GM12878 (cell line): ENCODE results near the gene MAX. TPM values are rescaled to one million over a fixed set of nuclear protein-coding genes. Genes with fewer than 3 reads are reported as not detected.
"Not testable (repeated sequence)": the region's sequence is repeated elsewhere in the genome, so short reads cannot be mapped to it uniquely, and the experiment has no call there.

Source experiments
- ATAC-seq: fragments of 200-7000 bp; cut with Tn5 transposase; 3 replicates; pipeline ENCODE4 v1.9.1; 2020; ENCODE audit warnings: mild to moderate bottlenecking, moderate library complexity
- BruUV-seq: library from RNA; stranded (reverse); fragments of 400-500 nt; replicated peaks from 2 replicates; lab custom pipeline; 2021; lab: Mats Ljungman, UMichigan
- CTCF ChIA-PET: fragments of 300-600 bp; sonication (Branson Sonifier 250); formaldehyde crosslinking; extraction: SDS; loops from one replicate; lab custom pipeline; 2021; ENCODE audit warnings: inconsistent platforms; lab: Yijun Ruan, JAX
- POLR2A ChIA-PET: fragments of 350-600 bp; formaldehyde crosslinking; extraction: SDS; loops from one replicate; lab custom pipeline; 2021; ENCODE audit warnings: inconsistent platforms; lab: Charles Lee
- RAD21 ChIA-PET: fragments of 300-600 bp; sonication (Branson Sonifier 250); formaldehyde crosslinking; loops from one replicate; lab custom pipeline; 2023; ENCODE audit warnings: antibody characterized with exemption; ENCODE audit not compliant: unreplicated experiment; lab: Charles Lee
- SMC1A ChIA-PET: fragments of 300-600 bp; sonication (Branson Sonifier 250); formaldehyde crosslinking; loops from one replicate; lab custom pipeline; 2023; ENCODE audit not compliant: unreplicated experiment, uncharacterized antibody; lab: Charles Lee
- DNase-seq: peaks from one replicate; pipeline ENCODE4 v3.0.0-alpha.2; 2011; ENCODE audit warnings: low read depth, low spot score
- FAIRE-seq: peaks from 3 replicates; lab custom pipeline; 2011; peaks lifted over from hg19 to GRCh38; lab: Jason Lieb, UNC
- H2AFZ ChIP-seq: 2 replicates; pipeline ENCODE4 v1.6.0; 2011; ENCODE audit warnings: low read depth, low read length, control low read depth; ENCODE audit not compliant: control insufficient read depth
- H3K27ac ChIP-seq: 2 replicates; pipeline ENCODE4 v1.5.1; 2011; ENCODE audit warnings: control low read depth; ENCODE audit not compliant: control insufficient read depth, insufficient read depth
- H3K27me3 ChIP-seq, 2 experiments: replicated peaks in 1 of 2; 2 replicates each; pipeline versions ENCODE4 v1.6.0 to v1.6.1; 2011; ENCODE audit warnings: low read length in 1 of 2; ENCODE audit not compliant: control insufficient read depth in 2 of 2, insufficient read depth in 2 of 2
- H3K36me3 ChIP-seq, 2 experiments: 2 replicates each; pipeline ENCODE4 v1.5.1; 2011; ENCODE audit warnings: low read length in 1 of 2; ENCODE audit not compliant: control insufficient read depth in 2 of 2, insufficient read depth in 2 of 2
- H3K4me1 ChIP-seq: 2 replicates; pipeline ENCODE4 v1.6.1; 2011; ENCODE audit warnings: mild to moderate bottlenecking, low read length, moderate library complexity, mixed read lengths; ENCODE audit not compliant: control insufficient read depth, insufficient read depth
- H3K4me2 ChIP-seq: 2 replicates; pipeline ENCODE4 v1.6.0; 2011; ENCODE audit warnings: control low read depth; ENCODE audit not compliant: control insufficient read depth, insufficient read depth
- H3K4me3 ChIP-seq: fragments of 200-600 bp; sonication (generic); 2 replicates; pipeline ENCODE4 v1.5.1; 2016
- H3K79me2 ChIP-seq: 2 replicates; pipeline ENCODE4 v1.6.0; 2011; ENCODE audit warnings: low read length; ENCODE audit not compliant: control insufficient read depth, insufficient read depth
- H3K9ac ChIP-seq: 2 replicates; pipeline ENCODE4 v1.8.0; 2011; ENCODE audit warnings: low read length, control low read depth, mixed read lengths; ENCODE audit not compliant: control insufficient read depth, insufficient read depth
- H3K9me3 ChIP-seq: replicated peaks from 3 replicates; pipeline ENCODE4 v1.5.1; 2011; ENCODE audit warnings: mild to moderate bottlenecking, low read length; ENCODE audit not compliant: control insufficient read depth, insufficient read depth
- H4K20me1 ChIP-seq: 2 replicates; pipeline ENCODE4 v1.6.0; 2011; ENCODE audit not compliant: control insufficient read depth, insufficient read depth
- ESRRA ChIP-seq: IDR thresholded peaks from 2 replicates; pipeline ENCODE4 v1.6.1; 2012; ENCODE audit warnings: mild to moderate bottlenecking, low read length, improper control_type of control experiment
- SIN3A ChIP-seq: IDR thresholded peaks from 2 replicates; pipeline ENCODE4 v1.6.1; 2012; ENCODE audit warnings: low read depth, low read length, improper control_type of control experiment
- TCF7 ChIP-seq: IDR thresholded peaks from 2 replicates; pipeline ENCODE4 v1.6.1; 2014; ENCODE audit warnings: antibody characterized with exemption, borderline replicate concordance
- WGBS: methylation state at CpG from one replicate; pipeline ENCODE4 v1.1.6; 2016; ENCODE audit warnings: low lambda C conversion rate; ENCODE audit not compliant: insufficient replicate concordance, insufficient coverage; ENCODE audit errors: missing lambda C conversion rate; 5-methylcytosine and 5-hydroxymethylcytosine counted together
- in situ Hi-C: fragments of 300-500 bp; cut with MboI; formaldehyde crosslinking; loops from 9 replicates; pipeline ENCODE4 v1.14.3; 2018; ENCODE audit warnings: mixed read lengths
- intact Hi-C: fragments of 100-400 bp; cut with micrococcal nuclease; formaldehyde crosslinking; loops from one replicate; pipeline ENCODE4 v1.14.2; 2022; ENCODE audit not compliant: unreplicated experiment
- polyA plus RNA-seq, 11 experiments: library from polyadenylated mRNA; depleted of rRNA in 4 of 11; unstranded in 6 of 11; stranded (reverse) in 5 of 11; fragments of >200 nt; fragmentation: Nextera tagmentation in 4 of 11; fragmentation: Illumina TruSeq in 1 of 11; extraction: Ambion mirVana in 4 of 11; extraction: Trizol in 1 of 11; gene quantifications; 1 replicate in 1 of 11; 2 replicates in 10 of 11; pipeline versions ENCODE4 v1.2.1 to v1.2.3, GENCODE V29; 2011 to 2016; ENCODE audit warnings: inconsistent platforms in 2 of 11, missing spikeins in 2 of 11, low read depth in 1 of 11
- total RNA-seq, 4 experiments: library from RNA; depleted of rRNA in 3 of 4; stranded (reverse); fragments of >200 nt in 3 of 4; fragmentation: Illumina TruSeq in 1 of 4; extraction: Trizol in 1 of 4; gene quantifications; 2 replicates each; pipeline versions ENCODE4 v1.2.1 to v1.2.3, GENCODE V29; 2013 to 2021
- TF ChIP-seq, protein P1 (sequence below): fragments of 150-350 bp; IDR thresholded peaks from 2 replicates; pipeline ENCODE4 v1.6.1; 2014; ENCODE audit warnings: mild to moderate bottlenecking, low read depth, low read length
- TF ChIP-seq, protein P2 (sequence below): IDR thresholded peaks from 2 replicates; pipeline ENCODE4 v1.6.1; 2011; ENCODE audit warnings: borderline replicate concordance, low read depth, mild to moderate bottlenecking, moderate library complexity, low read length; ENCODE audit not compliant: insufficient read depth, poor library complexity, severe bottlenecking
- TF ChIP-seq, protein P3 (sequence below): fragments of 450-650 bp; formaldehyde crosslinking; IDR thresholded peaks from 2 replicates; pipeline ENCODE4 v1.4.0; 2022; ENCODE audit warnings: mild to moderate bottlenecking, moderate library complexity
- TF ChIP-seq, protein P4 (sequence below): fragments of 450-650 bp; IDR thresholded peaks from 2 replicates; pipeline ENCODE4 v1.6.1; 2014; ENCODE audit warnings: mild to moderate bottlenecking

The MAX gene
- total and polyA plus RNA-seq, 10 of the 15 experiments (the other 5 are each of a cell fraction or from before 2014, with no cell fraction given): 21.5 to 122 (median 67.5) TPM

DNA sequence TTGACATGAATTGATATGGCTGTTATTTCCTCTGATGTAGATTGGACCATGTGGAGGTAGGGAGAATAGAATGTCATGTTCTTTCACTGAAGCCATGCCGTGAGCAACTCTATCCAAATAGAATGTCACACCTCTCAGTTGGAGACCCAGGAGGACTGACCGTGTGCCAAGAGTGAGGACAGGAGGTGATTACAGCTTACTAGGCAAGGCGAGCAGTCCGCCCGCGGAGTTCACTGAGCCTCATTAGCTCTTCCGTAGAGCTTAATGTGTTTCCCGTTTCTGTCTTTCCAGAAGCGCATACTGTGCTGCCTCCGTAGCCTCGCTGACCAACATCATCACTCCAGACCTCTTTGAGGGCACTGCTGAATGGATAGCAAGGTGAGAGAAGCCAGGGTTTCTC, 70.0 kb downstream of the MAX start (continued):
- TF ChIP-seq, protein P1, sequence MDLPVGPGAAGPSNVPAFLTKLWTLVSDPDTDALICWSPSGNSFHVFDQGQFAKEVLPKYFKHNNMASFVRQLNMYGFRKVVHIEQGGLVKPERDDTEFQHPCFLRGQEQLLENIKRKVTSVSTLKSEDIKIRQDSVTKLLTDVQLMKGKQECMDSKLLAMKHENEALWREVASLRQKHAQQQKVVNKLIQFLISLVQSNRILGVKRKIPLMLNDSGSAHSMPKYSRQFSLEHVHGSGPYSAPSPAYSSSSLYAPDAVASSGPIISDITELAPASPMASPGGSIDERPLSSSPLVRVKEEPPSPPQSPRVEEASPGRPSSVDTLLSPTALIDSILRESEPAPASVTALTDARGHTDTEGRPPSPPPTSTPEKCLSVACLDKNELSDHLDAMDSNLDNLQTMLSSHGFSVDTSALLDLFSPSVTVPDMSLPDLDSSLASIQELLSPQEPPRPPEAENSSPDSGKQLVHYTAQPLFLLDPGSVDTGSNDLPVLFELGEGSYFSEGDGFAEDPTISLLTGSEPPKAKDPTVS: no peak

DNA sequence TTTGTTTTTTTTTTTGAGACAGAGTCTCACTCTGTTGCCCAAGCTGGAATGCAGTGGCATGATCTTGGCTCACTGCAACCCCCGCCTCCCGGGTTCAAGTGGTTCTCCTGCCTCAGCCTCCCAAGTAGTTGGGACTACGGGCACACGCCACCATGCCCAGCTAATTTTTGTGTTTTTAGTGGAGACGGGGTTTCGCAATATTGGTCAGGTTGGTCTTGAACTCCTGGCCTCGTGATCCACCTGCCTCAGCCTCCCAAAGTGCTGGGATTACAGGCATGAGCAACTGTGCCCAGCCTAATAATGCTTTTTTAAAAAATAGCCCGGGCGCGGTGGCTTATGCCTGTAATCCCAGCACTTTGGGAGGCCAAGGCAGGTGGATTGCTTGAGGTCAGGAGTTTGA, 71.0 kb downstream of the MAX start:
- DNase-seq, H3K9me3 ChIP-seq, BruUV-seq, in situ Hi-C loops, intact Hi-C loops, H3K27me3 ChIP-seq, H3K9ac ChIP-seq, H3K4me2 ChIP-seq, CTCF ChIA-PET, H3K4me3 ChIP-seq, H4K20me1 ChIP-seq, H3K27ac ChIP-seq, H3K79me2 ChIP-seq, FAIRE-seq, RAD21 ChIA-PET, H2AFZ ChIP-seq, ATAC-seq, H3K4me1 ChIP-seq, POLR2A ChIA-PET, SMC1A ChIA-PET: not testable (repeated sequence)
- WGBS: 96% methylated on average over 10 of the region's 10 CpGs
- H3K36me3 ChIP-seq: peaks cover 5 to 47% of the 10 kb centered on the region in 2 experiments

DNA sequence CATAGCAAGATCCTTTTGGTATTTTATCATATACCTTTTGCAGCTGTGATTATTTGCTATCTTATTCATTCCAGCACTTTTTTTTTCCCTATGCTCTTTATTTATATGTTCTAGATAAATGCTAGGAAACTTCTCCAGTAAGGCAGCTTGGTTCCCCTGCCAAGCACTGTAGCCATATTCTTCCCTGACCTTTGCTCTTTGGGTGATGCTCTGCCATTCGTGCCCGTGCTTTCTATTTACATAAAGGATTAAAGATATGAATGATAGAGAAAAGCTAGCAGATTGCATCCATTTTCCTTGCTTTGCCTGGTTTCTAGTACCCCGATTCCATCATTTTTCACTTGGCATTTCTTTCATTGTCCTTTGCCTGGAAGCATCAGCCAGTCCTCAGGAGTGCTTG, 73.4 kb downstream of the MAX start:
- Histone ChIP-seq H3K9ac (no peak overlapping the region), H2AFZ (no peak overlapping the region), H3K4me2 (no peak overlapping the region), H3K36me3 (peaks cover 5 to 39% of the 10 kb centered on the region in 2 experiments), H3K4me1 (no peaks in the 10 kb centered on the region), H3K27me3 (no peaks in the 10 kb centered on the region), H3K27ac (no peak overlapping the region), H3K9me3 (no peaks in the 10 kb centered on the region), H4K20me1 (no peaks in the 10 kb centered on the region), H3K79me2 (no peaks in the 10 kb centered on the region), H3K4me3 (no peak overlapping the region)
- ChIA-PET POLR2A (no interaction called here), SMC1A (interaction anchor here (1.0 to 1.6 kb wide), 2 partner anchors 43 to 67 kb away, joined by 3 to 4 read pairs; partner anchors contain the start of gene FNTB), RAD21 (no interaction called here), CTCF (interaction anchor here (1.6 to 1.8 kb wide), 2 partner anchors 9 to 12 kb away, joined by 4 read pairs; no protein-coding TSS in a partner anchor)
- no peak for ATAC-seq
- 90% methylated on average over 3 of the region's 3 CpGs for WGBS
- intact Hi-C loops: no loop called here
- in situ Hi-C loops: no loop called here
- no peak for DNase-seq
- no TSS peak for BruUV-seq
- FAIRE-seq: no peak
- TF ChIP-seq, protein P2, sequence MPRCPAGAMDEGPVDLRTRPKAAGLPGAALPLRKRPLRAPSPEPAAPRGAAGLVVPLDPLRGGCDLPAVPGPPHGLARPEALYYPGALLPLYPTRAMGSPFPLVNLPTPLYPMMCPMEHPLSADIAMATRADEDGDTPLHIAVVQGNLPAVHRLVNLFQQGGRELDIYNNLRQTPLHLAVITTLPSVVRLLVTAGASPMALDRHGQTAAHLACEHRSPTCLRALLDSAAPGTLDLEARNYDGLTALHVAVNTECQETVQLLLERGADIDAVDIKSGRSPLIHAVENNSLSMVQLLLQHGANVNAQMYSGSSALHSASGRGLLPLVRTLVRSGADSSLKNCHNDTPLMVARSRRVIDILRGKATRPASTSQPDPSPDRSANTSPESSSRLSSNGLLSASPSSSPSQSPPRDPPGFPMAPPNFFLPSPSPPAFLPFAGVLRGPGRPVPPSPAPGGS: no peak
- TF ChIP-seq ESRRA: no peak
- TF ChIP-seq, protein P3, sequence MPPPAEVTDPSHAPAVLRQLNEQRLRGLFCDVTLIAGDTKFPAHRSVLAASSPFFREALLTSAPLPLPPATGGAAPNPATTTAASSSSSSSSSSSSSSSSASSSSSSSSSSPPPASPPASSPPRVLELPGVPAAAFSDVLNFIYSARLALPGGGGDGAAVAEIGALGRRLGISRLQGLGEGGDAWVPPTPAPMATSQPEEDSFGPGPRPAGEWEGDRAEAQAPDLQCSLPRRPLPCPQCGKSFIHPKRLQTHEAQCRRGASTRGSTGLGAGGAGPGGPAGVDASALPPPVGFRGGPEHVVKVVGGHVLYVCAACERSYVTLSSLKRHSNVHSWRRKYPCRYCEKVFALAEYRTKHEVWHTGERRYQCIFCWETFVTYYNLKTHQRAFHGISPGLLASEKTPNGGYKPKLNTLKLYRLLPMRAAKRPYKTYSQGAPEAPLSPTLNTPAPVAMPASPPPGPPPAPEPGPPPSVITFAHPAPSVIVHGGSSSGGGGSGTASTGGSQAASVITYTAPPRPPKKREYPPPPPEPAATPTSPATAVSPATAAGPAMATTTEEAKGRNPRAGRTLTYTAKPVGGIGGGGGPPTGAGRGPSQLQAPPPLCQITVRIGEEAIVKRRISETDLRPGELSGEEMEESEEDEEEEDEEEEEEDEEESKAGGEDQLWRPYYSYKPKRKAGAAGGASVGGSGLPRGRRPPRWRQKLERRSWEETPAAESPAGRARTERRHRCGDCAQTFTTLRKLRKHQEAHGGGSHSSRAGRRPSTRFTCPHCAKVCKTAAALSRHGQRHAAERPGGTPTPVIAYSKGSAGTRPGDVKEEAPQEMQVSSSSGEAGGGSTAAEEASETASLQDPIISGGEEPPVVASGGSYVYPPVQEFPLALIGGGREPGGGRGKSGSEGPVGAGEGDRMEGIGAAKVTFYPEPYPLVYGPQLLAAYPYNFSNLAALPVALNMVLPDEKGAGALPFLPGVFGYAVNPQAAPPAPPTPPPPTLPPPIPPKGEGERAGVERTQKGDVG: no peak
- TF ChIP-seq, protein P4, sequence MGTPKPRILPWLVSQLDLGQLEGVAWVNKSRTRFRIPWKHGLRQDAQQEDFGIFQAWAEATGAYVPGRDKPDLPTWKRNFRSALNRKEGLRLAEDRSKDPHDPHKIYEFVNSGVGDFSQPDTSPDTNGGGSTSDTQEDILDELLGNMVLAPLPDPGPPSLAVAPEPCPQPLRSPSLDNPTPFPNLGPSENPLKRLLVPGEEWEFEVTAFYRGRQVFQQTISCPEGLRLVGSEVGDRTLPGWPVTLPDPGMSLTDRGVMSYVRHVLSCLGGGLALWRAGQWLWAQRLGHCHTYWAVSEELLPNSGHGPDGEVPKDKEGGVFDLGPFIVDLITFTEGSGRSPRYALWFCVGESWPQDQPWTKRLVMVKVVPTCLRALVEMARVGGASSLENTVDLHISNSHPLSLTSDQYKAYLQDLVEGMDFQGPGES: no peak
- TF ChIP-seq TCF7: no peak
- no peak for TF ChIP-seq SIN3A
